OCI-LY7 (cell line): Measurements from ENCODE around the gene IMMP2L. TPM values are rescaled to one million over a fixed set of nuclear protein-coding genes. Genes with fewer than 3 reads are reported as not detected.

Source experiments
- BruUV-seq: library from RNA; stranded (reverse); fragments of 400-500 nt; replicated peaks from 2 replicates; lab custom pipeline; 2021; lab: Mats Ljungman, UMichigan
- CTCF ChIA-PET: fragments of 300-600 bp; sonication (Branson Sonifier 250); formaldehyde crosslinking; loops from one replicate; lab custom pipeline; 2022; ENCODE audit warnings: antibody characterized with exemption; ENCODE audit not compliant: unreplicated experiment; lab: Charles Lee
- POLR2A ChIA-PET: fragments of 300-600 bp; sonication (Branson Sonifier 250); formaldehyde crosslinking; loops from one replicate; lab custom pipeline; 2022; ENCODE audit warnings: antibody characterized with exemption; lab: Charles Lee
- DNase-seq: peaks from one replicate; pipeline ENCODE4 v3.0.0-alpha.2; 2015; ENCODE audit warnings: low spot score
- H2AFZ ChIP-seq: fragments of 200-600 bp; sonication (generic), shearing (Covaris generic); 2 replicates; pipeline ENCODE4 v1.6.1; 2014; ENCODE audit warnings: mild to moderate bottlenecking, antibody characterized with exemption, low read length, moderate library complexity
- H3K27ac ChIP-seq: fragments of 200-600 bp; sonication (generic); 2 replicates; pipeline ENCODE4 v1.5.1; 2014; ENCODE audit warnings: mixed run types, low read depth, mild to moderate bottlenecking, moderate library complexity, low read length, inconsistent platforms; ENCODE audit not compliant: poor library complexity, severe bottlenecking
- H3K36me3 ChIP-seq: fragments of 200-600 bp; sonication (generic); 2 replicates; pipeline ENCODE4 v1.6.1; 2014; ENCODE audit warnings: mild to moderate bottlenecking, antibody characterized with exemption, low read length, moderate library complexity, mixed read lengths; ENCODE audit not compliant: insufficient read depth
- H3K4me1 ChIP-seq: fragments of 200-600 bp; sonication (generic); 2 replicates; pipeline ENCODE4 v1.5.1; 2014; ENCODE audit warnings: mild to moderate bottlenecking, low read length; ENCODE audit not compliant: insufficient read depth, poor library complexity, severe bottlenecking
- H3K4me2 ChIP-seq: fragments of 200-600 bp; sonication (generic); 2 replicates; pipeline ENCODE4 v1.6.1; 2014; ENCODE audit warnings: mild to moderate bottlenecking, low read length
- H3K4me3 ChIP-seq: fragments of 200-600 bp; sonication (generic); 2 replicates; pipeline ENCODE4 v1.5.1; 2014; ENCODE audit warnings: mild to moderate bottlenecking, low read depth, low read length; ENCODE audit not compliant: poor library complexity, severe bottlenecking
- H3K79me2 ChIP-seq: fragments of 200-600 bp; sonication (generic); 2 replicates; pipeline ENCODE4 v1.6.1; 2016; ENCODE audit warnings: low read depth, mild to moderate bottlenecking, low read length, moderate library complexity, mixed read lengths; ENCODE audit not compliant: insufficient read depth
- H3K9me2 ChIP-seq: fragments of 200-600 bp; sonication (generic); 2 replicates; pipeline ENCODE4 v1.6.1; 2016; ENCODE audit warnings: mild to moderate bottlenecking, low read length, mixed read lengths; ENCODE audit not compliant: insufficient read depth
- H3K9me3 ChIP-seq: fragments of 200-600 bp; sonication (generic); 2 replicates; pipeline ENCODE4 v1.6.1; 2014; ENCODE audit warnings: mild to moderate bottlenecking, mixed run types, low read length, mixed read lengths
- H4K20me1 ChIP-seq: fragments of 200-600 bp; sonication (generic); 2 replicates; pipeline ENCODE4 v1.6.1; 2014; ENCODE audit warnings: mild to moderate bottlenecking, antibody characterized with exemption, low read length, moderate library complexity, mixed read lengths; ENCODE audit not compliant: insufficient read depth
- EZH2phosphoT487 ChIP-seq: fragments of 200-600 bp; sonication (generic); IDR thresholded peaks from 2 replicates; pipeline ENCODE4 v1.6.1; 2018; ENCODE audit warnings: low read depth, borderline replicate concordance, mild to moderate bottlenecking, mixed run types, antibody characterized with exemption, low read length, moderate library complexity, mixed read lengths
- intact Hi-C: fragments of 100-400 bp; cut with micrococcal nuclease; formaldehyde crosslinking; loops from one replicate; pipeline ENCODE4 v1.10.0; 2022; ENCODE audit not compliant: unreplicated experiment
- total RNA-seq, 2 experiments: library from RNA; depleted of rRNA in 1 of 2; stranded (reverse); fragments of >200 nt in 1 of 2; shearing (Covaris generic) in 1 of 2; gene quantifications; 2 replicates each; pipeline ENCODE4 v1.2.3, GENCODE V29; 2014 to 2022
- TF ChIP-seq, protein P1 (sequence below): fragments of 200-600 bp; sonication (generic); conservative IDR thresholded peaks from 2 replicates; pipeline ENCODE4 v1.5.1; 2014; ENCODE audit warnings: mild to moderate bottlenecking, antibody characterized with exemption, low read length, moderate library complexity, mixed read lengths

Gene IMMP2L
- total RNA-seq, 2 experiments from 2014 or later: 8.0 to 25.4 TPM

DNA sequence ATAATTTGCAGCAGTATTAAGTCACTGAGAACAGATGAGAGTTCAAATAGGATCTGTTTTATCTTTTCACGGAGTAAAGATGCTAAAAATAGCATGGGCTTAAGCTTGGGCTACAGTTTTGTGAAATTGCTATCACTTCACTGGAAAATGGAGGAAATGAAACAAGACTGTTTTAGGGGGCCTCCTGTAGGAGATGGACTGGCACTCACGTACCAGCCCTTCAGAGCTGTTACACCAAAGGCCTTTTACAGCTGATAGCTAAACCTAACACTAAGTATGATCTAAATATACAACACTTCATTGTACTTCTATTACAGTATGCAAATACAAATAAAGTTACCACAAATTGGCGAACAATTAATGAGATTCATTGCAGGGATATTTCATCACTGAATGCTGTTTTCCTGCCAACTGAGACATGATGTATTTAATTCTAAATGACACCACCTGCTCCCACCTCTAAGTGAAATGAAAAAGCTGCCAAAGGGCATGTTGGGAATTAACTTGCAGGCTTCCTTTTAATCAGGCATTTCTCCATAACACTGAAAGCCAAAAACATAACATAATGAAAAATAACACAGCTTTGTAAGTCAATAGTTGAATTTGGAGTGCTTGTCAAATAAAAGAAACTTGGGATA lies 775.8 kb downstream of the IMMP2L start:
- intact Hi-C loops: no loop called here
- no peaks in the 10 kb centered on the region for H3K79me2 ChIP-seq
- no peak for DNase-seq
- no peaks in the 10 kb centered on the region for H3K9me2 ChIP-seq
- no peaks in the 10 kb centered on the region for H3K4me1 ChIP-seq
- H3K4me3 ChIP-seq: no peak overlapping the region
- H3K4me2 ChIP-seq: no peak overlapping the region
- no TSS peak for BruUV-seq
- no peak overlapping the region for H2AFZ ChIP-seq
- H3K27ac ChIP-seq: no peak overlapping the region
- no peaks in the 10 kb centered on the region for H3K9me3 ChIP-seq
- no peak for TF ChIP-seq EZH2phosphoT487
- TF ChIP-seq, protein P1, sequence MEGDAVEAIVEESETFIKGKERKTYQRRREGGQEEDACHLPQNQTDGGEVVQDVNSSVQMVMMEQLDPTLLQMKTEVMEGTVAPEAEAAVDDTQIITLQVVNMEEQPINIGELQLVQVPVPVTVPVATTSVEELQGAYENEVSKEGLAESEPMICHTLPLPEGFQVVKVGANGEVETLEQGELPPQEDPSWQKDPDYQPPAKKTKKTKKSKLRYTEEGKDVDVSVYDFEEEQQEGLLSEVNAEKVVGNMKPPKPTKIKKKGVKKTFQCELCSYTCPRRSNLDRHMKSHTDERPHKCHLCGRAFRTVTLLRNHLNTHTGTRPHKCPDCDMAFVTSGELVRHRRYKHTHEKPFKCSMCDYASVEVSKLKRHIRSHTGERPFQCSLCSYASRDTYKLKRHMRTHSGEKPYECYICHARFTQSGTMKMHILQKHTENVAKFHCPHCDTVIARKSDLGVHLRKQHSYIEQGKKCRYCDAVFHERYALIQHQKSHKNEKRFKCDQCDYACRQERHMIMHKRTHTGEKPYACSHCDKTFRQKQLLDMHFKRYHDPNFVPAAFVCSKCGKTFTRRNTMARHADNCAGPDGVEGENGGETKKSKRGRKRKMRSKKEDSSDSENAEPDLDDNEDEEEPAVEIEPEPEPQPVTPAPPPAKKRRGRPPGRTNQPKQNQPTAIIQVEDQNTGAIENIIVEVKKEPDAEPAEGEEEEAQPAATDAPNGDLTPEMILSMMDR: no peak
- no peaks in the 10 kb centered on the region for H3K36me3 ChIP-seq
- H4K20me1 ChIP-seq: no peaks in the 10 kb centered on the region
- CTCF ChIA-PET: no interaction called here
- POLR2A ChIA-PET: no interaction called here

DNA sequence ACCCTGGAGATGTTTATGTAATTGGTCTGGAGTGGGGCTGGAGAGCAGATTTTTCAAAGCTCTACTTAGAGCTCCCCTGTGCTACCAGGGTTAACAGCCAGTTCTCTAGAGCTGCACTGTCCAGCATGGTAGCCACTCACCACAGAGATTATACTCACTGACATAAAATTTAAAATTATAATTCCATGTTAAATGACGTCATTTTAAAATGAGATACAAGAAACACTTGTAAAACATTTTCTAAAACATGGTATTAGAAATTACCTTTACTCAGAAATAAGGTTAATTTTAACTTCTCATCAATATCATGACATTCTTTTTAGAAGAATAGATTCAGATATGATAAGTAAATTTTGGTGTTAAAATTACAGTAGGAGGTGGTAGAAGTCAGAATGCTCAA lies 777.5 kb downstream of the IMMP2L start:
- no TSS peak for BruUV-seq

DNA sequence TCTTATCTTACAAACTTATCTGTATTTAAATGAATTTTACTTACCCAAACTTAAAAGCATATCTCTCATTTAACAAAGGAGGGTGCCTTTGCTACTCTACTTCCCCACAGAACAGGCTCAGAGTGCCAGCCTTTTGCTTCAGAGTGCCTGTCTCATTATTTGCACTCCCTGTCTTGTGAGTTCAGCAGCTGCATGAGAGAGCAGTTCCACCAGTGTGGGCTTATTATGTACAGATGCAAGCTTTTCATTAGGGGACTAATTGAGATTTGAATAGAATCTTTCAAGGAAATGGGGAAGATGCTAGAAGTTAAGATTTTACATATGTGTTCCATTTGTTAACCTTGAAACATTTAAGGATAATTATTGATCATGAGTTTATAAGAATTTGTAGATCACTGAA lies 781.6 kb downstream of the IMMP2L start:
- no peak overlapping the region for H2AFZ ChIP-seq
- BruUV-seq: no TSS peak
- no peaks in the 10 kb centered on the region for H3K4me1 ChIP-seq
- no peak for DNase-seq
- H3K27ac ChIP-seq: no peak overlapping the region
- no peak overlapping the region for H3K4me2 ChIP-seq
- TF ChIP-seq, protein P1: no peak
- no peak for TF ChIP-seq EZH2phosphoT487
- H3K79me2 ChIP-seq: no peaks in the 10 kb centered on the region
- H3K36me3 ChIP-seq: no peaks in the 10 kb centered on the region
- ChIA-PET POLR2A (interaction anchor here (0.6 kb wide), 1 partner anchor 686 kb away, joined by 3 read pairs; no protein-coding TSS in a partner anchor), CTCF (no interaction called here)
- no peaks in the 10 kb centered on the region for H3K9me3 ChIP-seq
- no peaks in the 10 kb centered on the region for H3K9me2 ChIP-seq
- H3K4me3 ChIP-seq: no peak overlapping the region
- intact Hi-C loops: no loop called here
- no peaks in the 10 kb centered on the region; the same call in 1 of the 2 replicates for H4K20me1 ChIP-seq

More for the DNA sequence above, 777.5 kb downstream of the IMMP2L start:
- no peak overlapping the region for H3K27ac ChIP-seq
- H3K79me2 ChIP-seq: no peaks in the 10 kb centered on the region
- no peaks in the 10 kb centered on the region for H3K4me1 ChIP-seq
- no peak for TF ChIP-seq EZH2phosphoT487
- TF ChIP-seq, protein P1: no peak
- no peak for DNase-seq
- no peaks in the 10 kb centered on the region for H3K9me3 ChIP-seq
- no peaks in the 10 kb centered on the region for H3K9me2 ChIP-seq
- H4K20me1 ChIP-seq: no peaks in the 10 kb centered on the region
- intact Hi-C loops: no loop called here
- POLR2A ChIA-PET: no interaction called here
- no peaks in the 10 kb centered on the region for H3K36me3 ChIP-seq
- H2AFZ ChIP-seq: no peak overlapping the region
- H3K4me3 ChIP-seq: no peak overlapping the region
- no peak overlapping the region for H3K4me2 ChIP-seq
- CTCF ChIA-PET: no interaction called here
